Activated effector memory CD4-positive, alpha-beta T cell treated with anti-CD3 and anti-CD28 coated beads, Interleukin-2, amount 50 U/mL, for 16 hours (primary cell): ENCODE measurements around the gene GPR160.
"Not testable (repeated sequence)": the region's sequence is repeated elsewhere in the genome, so short reads cannot be mapped to it uniquely, and the experiment has no call there.

Source experiments
- DNase-seq: peaks from one replicate; pipeline ENCODE4 v3.0.0-alpha.2; 2020

The GPR160 gene, protein sequence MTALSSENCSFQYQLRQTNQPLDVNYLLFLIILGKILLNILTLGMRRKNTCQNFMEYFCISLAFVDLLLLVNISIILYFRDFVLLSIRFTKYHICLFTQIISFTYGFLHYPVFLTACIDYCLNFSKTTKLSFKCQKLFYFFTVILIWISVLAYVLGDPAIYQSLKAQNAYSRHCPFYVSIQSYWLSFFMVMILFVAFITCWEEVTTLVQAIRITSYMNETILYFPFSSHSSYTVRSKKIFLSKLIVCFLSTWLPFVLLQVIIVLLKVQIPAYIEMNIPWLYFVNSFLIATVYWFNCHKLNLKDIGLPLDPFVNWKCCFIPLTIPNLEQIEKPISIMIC

DNA sequence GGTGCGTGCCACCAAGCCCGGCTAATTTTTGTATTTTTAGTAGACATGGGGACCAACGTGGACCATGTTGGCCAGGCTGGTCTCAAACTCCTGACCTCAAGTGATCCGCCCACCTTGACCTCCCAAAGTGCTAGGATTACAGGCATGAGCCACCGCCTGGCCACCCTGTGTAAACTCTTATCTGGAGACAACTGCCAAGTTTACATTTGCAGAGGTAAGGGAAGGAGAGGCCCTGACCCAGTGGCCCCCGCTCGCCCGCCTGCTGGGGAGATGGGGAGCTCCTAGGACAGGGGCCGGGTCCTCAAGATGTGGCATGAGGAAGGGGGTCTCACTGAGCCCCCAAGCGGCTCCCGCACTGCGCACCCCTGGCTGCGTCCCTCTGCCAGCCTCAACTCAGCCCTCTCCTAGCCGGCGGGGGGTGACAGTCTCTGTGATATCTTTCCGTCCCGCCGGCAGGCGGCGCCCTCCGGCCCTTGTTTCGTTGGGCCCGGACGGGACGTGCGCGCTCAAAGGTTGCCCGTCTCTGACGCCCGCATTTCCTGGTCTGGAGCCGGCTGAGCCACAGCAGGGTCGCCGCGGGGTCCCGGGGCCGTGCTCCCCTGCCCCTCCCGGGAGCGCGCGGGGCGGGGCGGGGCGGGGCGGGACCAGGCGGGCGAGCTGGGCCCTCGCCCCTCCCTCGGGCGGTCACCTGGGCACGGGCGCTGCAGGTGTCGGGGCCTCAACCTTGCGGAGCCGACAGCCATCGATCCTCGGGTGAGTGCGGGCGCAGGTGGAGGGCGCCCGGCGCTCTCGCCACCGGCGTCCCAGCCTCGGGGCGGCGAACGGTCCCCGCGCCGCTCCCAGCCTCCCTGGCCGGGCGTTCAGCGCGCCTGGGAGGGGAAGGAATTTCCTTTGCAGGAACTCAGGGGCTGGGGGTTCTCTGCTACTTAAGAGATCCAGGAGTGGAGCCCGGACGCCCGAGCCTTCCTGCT, at the start of gene GPR160:
Gene GPR160, plus strand, starts transcription at position 533 of the 971 bp plus-strand sequence. CDS start 45,978 bp downstream, outside the sequence.
- DNase-seq = peak; percentile 92

DNA sequence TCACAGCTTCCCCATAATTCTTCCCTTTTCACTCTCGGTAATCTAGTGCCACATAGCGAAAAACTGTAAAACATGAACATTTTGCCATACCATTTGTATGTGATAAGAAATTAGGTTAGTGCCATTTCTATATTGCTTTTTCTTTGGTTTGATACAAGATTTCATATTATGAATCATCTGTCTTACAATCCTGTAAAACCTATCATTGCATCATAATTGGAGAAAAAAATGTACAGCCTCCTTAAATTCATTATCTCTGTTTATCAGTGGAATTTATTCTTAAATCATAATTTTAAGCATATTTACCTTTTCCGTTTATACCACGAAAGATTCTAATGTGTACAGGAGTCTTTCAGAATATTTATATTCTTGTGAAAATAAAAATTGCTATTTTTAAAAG, 47.4 kb upstream of the GPR160 start:
- DNase-seq = no peak

DNA sequence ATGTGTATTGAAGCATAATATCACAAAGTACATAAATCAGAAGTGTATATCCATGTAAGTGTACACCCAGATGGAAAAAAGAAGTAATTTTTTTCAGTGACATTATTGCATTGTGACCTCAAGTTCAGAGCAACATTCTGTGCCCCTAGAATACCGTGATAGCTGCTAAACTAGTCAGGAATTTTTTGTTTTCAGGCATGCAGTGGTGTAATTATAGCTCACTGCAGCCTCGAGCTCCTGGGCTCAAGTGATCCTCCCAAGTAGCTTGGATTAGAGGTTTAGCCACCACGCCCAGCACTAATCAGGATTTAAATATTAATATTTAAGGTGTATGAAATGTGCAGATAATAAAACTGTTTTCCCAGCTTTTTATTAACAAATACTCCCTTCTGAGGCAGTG, 45.6 kb upstream of the GPR160 start:
- no peak for DNase-seq

DNA sequence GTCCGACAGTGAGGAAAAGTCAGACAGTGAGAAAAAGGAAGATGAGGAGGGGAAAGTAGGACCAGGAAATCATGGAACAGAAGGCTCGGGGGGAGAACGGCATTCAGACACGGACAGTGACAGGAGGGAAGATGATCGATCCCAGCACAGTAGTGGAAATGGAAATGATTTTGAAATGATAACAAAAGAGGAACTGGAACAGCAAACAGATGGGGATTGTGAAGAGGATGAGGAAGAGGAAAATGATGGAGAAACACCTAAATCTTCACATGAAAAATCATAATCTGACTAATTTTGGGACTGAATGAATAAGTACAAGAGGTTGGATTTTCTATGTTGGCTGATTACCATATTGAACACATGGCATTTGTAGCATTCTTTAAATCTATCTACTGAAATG, 45.0 kb upstream of the GPR160 start:
- no peak for DNase-seq

DNA sequence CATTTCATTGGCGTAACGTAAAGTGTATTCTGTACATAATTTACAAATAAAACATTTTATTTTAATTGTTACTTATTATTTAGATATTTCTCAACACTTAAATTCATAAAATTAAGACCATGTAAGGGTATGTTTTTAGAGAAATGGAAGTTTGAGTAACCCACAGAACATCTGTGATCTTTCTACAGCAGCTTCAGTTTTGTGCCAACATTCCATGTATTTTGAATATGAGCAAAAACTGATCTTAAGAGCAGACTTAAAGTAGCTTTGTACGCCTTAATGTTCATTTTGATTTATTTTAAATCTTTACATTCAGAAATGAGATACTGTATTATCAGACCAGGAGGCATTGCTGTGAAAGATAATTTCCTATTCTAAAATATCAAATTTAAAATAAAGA, 44.0 kb upstream of the GPR160 start:
- DNase-seq = no peak

DNA sequence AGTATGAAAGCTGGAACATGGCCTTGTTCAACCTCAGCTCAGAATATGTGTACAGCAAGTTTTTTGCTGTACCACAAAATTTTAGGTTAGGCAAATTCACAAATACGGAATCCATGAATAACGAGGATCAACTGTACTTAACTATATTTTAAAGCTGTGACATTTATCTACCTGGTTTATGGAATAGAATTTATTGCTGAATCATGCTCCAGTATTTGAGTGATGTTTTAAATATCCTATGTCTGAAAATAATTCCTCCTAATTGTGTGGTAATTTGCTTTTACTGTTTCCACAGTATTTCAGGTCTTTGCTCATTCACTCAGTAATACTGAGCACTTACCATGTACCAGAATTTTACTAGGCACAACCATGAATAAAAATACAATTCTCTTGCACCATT, 41.7 kb upstream of the GPR160 start:
- no peak for DNase-seq

DNA sequence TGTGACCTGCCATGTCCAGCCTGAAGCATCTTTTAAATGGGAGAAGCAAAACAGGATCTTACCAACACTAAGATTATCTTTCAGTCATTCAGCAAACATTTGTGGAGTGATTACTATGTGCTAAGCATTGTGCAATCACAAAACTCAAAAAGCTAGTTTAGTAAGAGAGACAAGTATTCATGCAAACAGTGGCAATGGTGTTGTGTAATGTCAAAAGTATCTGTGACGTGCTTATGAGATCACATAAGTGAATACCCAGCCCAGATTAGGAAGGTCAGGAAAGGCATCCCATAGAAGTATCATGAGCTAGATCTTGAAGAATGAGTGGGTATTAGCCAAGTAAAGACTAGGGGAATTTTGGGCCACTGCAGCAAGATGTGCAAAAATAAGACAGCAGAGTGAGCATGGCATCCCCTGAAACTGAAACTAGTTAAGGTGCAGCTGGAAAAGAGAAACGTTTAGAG, 39.1 kb upstream of the GPR160 start:
- no peak for DNase-seq

DNA sequence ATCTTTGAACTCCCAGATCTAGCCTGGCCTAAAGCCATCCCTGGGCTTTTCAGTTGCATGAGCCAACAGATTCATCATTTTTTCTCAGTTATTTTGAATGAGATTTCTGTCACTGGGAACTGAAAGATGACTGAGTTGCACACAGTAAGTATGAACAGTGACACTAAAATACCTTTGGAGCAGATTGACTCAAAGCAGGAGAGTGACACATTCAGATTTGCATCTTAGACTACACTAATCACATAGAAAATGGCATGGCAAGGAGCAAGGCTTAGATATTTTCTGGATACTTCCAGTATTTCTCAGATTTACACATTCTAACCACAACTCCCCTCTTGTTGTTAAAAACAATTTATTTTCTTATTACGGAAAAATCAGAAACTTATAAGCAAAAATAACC, 38.4 kb upstream of the GPR160 start:
- DNase-seq = no peak

DNA sequence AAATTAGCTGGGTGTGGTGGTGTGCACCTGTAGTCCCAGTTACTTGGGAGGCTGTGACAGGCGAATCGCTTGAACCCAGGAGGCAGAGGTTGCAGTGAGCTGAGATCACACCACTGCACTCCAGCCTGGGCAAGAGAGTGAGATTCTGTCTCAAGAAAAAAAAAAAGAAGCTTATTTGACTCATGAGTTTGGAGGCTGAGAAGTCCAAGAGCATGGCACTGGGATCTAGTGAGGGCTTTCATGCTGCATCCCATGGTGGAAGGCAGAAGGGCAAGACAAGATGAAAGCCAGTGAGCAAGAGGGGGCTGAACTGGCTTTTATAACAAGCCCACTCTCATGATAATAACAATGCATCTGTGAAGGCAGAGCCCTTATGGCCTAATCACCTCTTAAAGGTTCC, 37.7 kb upstream of the GPR160 start:
- no peak for DNase-seq

DNA sequence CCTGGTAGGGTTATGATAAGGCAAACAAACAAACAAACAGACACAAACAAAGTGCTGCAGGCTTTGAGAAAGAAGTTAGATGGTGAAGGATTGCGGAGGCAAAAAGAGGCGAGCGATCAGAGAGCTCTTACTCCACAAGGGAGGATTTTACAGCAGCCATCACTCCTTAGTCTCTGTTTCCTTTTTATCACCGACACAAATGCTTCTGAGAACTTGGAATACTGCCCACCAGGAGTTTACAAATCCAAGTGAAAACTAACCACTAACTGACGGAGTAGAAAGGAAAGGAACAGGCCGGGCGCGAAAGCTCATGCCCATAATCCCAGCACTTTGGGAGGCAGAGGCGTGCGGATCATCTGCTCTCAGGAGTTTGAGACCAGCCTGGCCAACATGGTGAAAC, 35.6 kb upstream of the GPR160 start:
- no peak for DNase-seq

DNA sequence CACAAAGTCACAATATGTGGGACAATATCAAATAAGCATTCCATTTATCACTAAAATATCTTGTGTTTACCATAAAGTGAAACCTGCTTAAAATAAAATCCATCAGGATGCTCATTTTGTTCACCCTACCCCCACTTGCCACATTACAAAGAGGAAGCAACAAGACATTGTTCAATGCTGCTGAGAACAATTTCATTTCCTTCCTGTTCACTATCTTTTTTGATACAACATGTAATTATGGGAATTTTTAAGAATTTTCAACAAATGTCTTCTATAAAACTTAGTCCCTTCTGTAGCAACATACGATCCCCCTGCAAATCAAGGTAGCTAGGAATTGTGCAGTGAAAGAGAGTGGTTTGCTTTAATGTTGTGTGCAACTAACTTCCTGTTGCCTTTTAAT, 34.9 kb upstream of the GPR160 start:
- no peak for DNase-seq

DNA sequence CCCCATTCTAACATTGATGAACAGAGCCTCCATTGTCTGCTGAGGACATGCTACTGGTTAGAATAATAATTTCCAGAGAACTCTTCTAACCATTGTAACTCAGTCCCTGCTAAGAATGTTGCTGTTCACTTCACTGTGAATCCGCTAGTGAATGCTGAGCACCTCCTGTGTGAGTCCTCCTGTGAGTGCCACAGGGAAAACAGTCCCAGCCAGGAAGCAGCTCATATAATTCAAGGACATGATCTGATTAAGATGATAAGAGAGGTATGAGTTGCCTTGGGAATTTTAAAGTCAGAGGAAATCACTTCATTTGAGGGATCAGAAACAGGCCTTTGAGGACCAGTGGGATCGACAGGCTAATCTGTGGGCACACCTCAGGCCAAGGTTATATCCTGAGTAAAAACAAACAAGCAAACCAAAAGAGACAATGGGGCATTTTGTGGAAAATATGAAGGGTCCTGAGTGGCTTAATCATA, 33.9 kb upstream of the GPR160 start:
- no peak for DNase-seq

DNA sequence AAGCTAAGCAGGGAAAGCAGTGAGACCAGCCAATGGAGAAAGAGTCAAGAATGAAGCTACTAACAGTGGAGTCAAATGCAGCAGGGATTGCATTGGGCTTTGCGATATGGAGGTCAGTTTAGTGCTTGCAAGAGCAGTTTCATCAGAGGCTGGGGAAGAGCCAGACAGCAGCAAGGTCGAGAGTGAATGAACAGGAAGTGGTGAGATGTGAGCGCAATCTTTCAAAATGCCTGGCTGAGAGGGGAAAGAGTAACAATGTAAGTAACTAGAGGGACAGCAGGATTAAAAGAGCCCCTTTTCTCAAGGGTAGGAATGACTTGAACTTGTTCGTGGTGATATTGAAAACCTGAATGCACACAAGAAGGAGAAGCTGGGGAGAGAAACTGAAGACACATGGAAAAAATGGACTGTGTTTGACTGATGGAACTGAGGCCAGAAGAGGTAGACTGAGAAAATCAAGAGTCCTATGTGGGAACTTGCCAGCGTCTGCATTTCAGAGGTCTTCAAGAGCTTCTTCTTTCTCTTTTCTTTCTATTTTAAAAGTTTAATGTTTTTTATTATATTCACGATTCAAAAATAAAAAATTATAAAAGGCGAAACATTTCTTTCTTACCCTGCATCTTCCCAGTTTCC, 30.6 kb upstream of the GPR160 start:
- DNase-seq = no peak

DNA sequence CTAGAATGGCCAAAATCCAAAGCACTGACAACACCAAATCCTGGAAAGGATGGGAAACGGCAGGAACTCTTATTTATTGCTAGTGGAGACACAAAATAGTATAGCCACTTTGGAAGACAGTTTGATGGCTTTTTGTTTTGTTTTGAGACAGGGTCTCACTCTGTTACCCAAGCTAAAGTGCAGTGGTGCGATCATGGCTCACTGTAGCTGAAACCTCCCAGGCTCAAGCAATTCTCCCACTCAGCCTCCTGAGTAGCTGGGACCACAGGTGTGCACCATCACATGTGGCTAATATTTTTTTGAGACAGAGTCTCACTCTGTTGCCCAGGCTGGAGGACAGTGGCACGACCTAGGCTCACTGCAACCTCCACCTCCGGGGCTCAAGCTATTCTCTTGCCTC, 27.3 kb upstream of the GPR160 start:
- no peak for DNase-seq

DNA sequence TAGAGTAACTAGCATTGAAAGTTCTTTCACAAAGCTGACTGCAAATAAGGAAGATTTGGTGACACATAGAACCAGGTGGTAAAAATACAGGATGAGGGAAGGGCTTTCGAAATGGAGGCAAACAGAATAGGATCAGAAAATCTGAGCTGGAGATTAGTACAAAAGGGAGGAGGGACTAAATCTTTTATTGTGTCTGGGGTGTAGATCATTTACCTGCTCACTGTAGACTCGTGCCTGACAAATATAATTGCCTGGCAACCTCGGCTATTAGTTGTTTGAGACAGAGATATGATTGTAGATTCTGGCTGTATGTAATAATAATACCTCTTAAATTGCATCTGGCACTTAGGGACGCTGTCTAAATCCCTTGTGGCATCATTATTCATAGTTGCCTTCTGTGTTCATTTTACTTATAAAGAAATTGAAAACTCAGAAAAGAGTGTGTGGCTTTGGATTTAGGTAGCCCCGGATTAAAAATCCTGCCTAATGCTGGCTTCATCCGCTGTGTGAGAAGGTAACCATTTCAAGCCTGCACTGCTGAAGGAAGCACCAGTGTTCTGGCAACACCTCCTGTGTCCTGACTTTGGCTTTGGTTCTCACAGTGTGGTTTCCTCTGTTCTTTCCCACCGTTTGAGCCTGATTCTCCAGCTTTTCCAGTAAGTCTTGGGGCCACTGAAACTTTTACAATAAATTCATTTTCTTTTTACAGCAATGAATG, 25.0 kb upstream of the GPR160 start:
- no peak for DNase-seq

DNA sequence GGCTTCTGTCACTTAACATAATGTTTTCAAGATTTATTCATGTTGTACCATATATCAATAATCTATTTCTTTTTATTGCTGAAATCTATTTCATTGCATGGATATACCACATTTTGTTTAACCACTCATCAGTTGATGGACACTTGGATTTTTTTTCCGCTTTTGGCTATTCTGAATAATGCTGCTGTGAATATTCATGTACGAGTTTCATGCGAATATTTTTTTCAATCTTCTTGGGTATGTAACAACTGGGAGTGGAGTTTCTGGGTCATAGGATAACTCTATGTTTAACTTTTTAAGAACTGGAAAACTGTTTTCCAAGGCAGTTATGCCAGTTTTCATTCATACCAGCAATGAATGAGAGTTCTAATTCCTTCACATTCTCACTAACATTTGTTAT, 21.7 kb upstream of the GPR160 start:
- no peak for DNase-seq

DNA sequence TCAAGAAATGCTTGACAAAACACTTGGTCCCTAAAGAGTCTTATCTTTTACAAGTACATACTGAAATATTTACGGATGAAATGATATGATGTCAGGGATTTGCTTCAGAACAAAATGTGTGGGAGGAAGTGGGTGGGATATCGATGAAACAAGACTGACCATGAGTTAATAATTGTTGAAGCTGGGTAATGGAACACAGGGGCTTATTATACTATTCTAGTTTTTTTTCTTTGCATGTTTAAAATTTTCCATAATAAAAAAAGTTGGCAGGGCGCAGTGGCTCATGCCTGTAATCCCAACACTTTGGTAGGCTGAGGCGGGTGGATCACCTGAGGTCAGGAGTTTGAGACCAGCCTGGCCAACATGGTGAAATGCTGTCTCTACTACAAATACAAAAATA, 18.5 kb upstream of the GPR160 start:
- DNase-seq = not testable (repeated sequence)

DNA sequence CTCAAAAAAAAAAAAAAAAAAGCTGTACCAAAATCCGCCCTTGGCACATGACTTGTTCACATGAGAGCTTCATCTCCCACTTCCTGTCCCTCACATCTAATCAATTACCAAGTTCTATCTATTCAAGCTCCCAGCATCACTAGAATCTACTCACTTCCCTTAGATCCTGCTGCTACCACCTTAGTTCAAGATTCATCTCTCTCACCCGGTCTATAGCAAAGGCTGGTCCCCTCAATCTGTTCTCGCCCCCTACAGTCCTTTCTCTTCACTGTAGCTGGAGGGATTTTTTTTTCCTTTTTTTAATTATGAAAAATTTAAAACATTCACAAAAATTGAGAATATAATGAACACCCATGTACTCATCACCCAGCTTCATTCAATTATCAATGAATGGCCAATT, 16.7 kb upstream of the GPR160 start:
- no peak for DNase-seq

DNA sequence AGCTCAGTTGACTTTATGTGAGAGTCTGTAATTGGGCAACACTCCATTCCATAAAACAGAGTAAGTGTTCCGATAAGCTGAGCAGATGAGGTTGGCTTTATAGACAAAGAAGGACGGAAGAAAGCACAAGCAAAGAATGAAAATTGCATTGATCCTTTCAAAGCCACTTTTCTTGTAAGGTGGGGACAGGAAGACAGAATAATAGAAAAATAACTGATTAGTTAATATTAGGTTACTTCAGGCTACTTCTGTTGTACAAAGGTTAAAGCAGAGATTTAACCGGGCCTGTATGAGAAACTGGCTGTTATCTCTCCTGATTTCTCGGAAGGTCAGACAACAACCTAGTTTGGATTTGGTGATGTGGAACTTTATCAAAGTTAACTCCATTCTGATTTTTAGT, 15.5 kb upstream of the GPR160 start:
- no peak for DNase-seq

DNA sequence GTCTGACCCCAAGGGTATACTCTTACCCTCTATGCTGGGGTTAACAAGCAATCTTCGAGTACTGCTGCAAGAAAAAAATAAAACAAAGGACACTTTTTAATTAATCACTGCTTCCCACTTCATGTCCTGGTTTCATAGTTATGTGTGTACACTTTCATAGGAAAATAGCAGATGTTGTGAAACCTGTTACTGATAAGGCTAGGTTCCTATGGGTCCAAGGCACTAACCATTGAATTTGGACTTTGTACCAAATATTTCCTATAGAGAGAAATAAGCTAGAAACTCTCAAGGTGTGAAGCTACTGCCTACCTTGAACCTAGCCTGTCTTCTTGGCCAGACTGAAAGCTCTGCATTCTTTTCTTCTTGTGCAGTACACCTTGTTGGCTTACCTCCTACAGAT, 14.6 kb upstream of the GPR160 start:
- no peak for DNase-seq

DNA sequence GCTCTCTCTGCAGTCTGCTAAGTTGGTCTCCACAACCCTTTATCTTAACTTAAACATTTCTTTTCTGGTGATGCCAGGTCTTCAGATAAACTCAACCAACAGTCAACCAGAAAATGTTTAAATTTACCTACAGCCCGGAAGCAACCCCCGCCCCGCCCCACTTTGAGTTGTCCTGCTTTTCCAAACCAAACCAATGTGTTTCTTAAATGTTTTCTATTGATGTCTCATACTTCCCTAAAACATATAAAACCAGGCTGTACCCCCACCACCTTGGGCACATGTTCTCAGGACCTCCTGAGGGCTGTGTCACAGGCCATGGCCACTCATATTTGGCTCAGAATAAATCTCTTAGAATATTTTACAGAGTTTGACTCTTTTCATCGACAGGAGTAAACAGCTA, 13.2 kb upstream of the GPR160 start:
- DNase-seq = no peak

DNA sequence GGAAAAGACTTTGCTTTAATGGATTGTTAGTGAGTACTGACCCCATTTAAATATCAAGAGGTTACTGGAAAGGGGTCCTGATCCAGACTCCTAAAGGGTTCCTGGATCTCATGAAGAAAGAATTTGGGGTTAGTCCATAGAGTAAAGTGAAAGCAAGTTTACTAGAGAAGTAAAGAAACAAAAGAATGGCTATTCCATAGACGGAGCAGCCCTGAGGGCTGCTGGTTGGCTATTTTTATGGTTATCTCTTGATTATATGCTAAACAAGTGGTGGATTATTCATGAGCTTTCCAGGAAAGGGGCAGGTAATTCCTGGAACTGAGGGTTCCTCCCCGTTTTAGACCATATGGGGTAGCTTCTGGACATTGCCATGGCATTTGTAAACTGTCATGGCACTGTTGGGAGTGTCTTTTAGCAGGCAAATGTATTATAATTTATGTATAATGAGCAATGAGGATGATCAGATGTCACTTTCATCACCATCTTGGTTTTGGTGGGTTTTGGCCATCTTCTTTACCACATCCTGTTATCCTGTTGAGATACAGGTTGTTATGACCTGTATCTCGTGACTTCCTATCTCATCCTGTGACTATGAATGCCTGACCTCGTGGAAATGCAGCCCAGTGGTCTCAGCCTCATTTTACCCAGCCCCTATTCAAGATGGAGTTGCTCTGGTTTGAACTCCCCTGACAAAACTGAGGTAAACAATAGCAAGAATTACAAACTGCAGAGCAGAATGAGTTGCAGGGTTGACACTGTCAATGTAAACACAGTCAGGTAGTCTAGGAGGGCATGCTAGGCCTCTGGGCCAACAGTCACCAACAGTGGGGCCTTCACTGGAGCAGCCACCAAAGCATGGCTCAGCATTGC, 10.3 kb upstream of the GPR160 start:
- DNase-seq = no peak
